ENCODE measurements around the gene PRSS50. TPM values are rescaled to one million over a fixed set of nuclear protein-coding genes. Genes with fewer than 3 reads are reported as not detected.

PRSS50 gene
- total RNA-seq, 5 donors from 2014 or later (not counting 1 experiment from before 2014, with no cell fraction given): not detected

- H3K9me3 Mint-ChIP-seq: no peaks in the 10 kb centered on the region
- Histone ChIP-seq H3K36me3 (ENCODE audit: control insufficient read depth in 2 of 2, extremely low read depth in 1 of 2, insufficient read depth in 1 of 2, low read length in 1 of 2) (peaks cover 0 to 8% of the 10 kb centered on the region in 2 donors), H3K27me3 (replicated peaks in 1 of 2; ENCODE audit: control insufficient read depth in 2 of 2, extremely low read depth in 1 of 2, insufficient read depth in 2 of 2, low read length in 1 of 2) (peaks cover 0 to 12% of the 10 kb centered on the region in 2 experiments), H3K9me3 (no peaks in the 10 kb centered on the region), H3K4me3 (ENCODE audit: control insufficient read depth in 1 of 2, extremely low read depth in 1 of 2, low read length in 1 of 2) (no peak overlapping the region), H3K4me1 (ENCODE audit: control insufficient read depth in 1 of 2, extremely low read depth in 1 of 2, insufficient read depth in 2 of 2, low read length in 2 of 2) (peaks cover 0 to under 1% of the 10 kb centered on the region in 2 experiments), H3K27ac (ENCODE audit: low read length) (no peak overlapping the region)
- peaks cover 4% of the 10 kb centered on the region for H3K36me3 Mint-ChIP-seq
- no peak overlapping the region for H3K4me3 Mint-ChIP-seq
- ATAC-seq (replicated peaks in 1 of 4): no peak
- DNase-seq: no peak
- 83% methylated on average over 6 of the region's 7 CpGs for WGBS (ENCODE audit: insufficient coverage)
- no peaks in the 10 kb centered on the region for H3K4me1 Mint-ChIP-seq
- no peak overlapping the region for H3K27ac Mint-ChIP-seq
- CTCF ChIA-PET: interaction anchor here in 1 of 2 donors (1.6 kb wide), 1 partner anchor 185 kb away, joined by 3 read pairs; no protein-coding TSS in a partner anchor
- POLR2A ChIA-PET: no interaction called here
- H3K27me3 Mint-ChIP-seq: no peaks in the 10 kb centered on the region
These were observed 7.4 kb downstream of the PRSS50 start for GRCh38 chr3:46710229-46710628.

- H3K36me3 Mint-ChIP-seq: peaks cover 4% of the 10 kb centered on the region
- no peak overlapping the region for H3K27ac ChIP-seq (ENCODE audit: low read length)
- H3K27me3 ChIP-seq (replicated peaks in 1 of 2; ENCODE audit: control insufficient read depth in 2 of 2, extremely low read depth in 1 of 2, insufficient read depth in 2 of 2, low read length in 1 of 2): peaks cover 0 to 17% of the 10 kb centered on the region in 2 experiments
- peaks cover 0 to 2% (median 0%) of the 10 kb centered on the region in 3 donors for H3K4me1 Mint-ChIP-seq
- no peak overlapping the region for H3K27ac Mint-ChIP-seq
- no peak overlapping the region for H3K4me3 Mint-ChIP-seq
- H3K9me3 Mint-ChIP-seq: no peaks in the 10 kb centered on the region
- CTCF ChIA-PET: interaction anchor here (1.0 to 1.6 kb wide), 2 partner anchors 185 kb away, joined by 3 read pairs; no protein-coding TSS in a partner anchor
- H3K4me1 ChIP-seq (ENCODE audit: control insufficient read depth in 1 of 2, extremely low read depth in 1 of 2, insufficient read depth in 2 of 2, low read length in 2 of 2): peaks cover 0 to 6% of the 10 kb centered on the region in 2 experiments
- no peaks in the 10 kb centered on the region for H3K9me3 ChIP-seq
- peaks cover 0 to 8% of the 10 kb centered on the region in 2 donors for H3K36me3 ChIP-seq (ENCODE audit: control insufficient read depth in 2 of 2, extremely low read depth in 1 of 2, insufficient read depth in 1 of 2, low read length in 1 of 2)
- ATAC-seq (replicated peaks in 1 of 4) (no peak), DNase-seq (no peak)
- H3K27me3 Mint-ChIP-seq: no peaks in the 10 kb centered on the region
- 76% methylated on average over 4 of the region's 6 CpGs for WGBS (ENCODE audit: insufficient coverage)
- POLR2A ChIA-PET: no interaction called here
- H3K4me3 ChIP-seq (ENCODE audit: control insufficient read depth in 1 of 2, extremely low read depth in 1 of 2, low read length in 1 of 2): no peak overlapping the region
These were observed 7.9 kb downstream of the PRSS50 start for GRCh38 chr3:46709721-46710120.

- Mint-ChIP-seq H3K36me3 (peaks cover 4% of the 10 kb centered on the region), H3K27me3 (no peaks in the 10 kb centered on the region), H3K4me3 (no peak overlapping the region), H3K9me3 (no peaks in the 10 kb centered on the region), H3K27ac (no peak overlapping the region), H3K4me1 (peaks cover 0 to 2% (median 0%) of the 10 kb centered on the region in 3 donors)
- POLR2A ChIA-PET: no interaction called here
- Histone ChIP-seq H3K9me3 (no peaks in the 10 kb centered on the region), H3K4me1 (ENCODE audit: control insufficient read depth in 1 of 2, extremely low read depth in 1 of 2, insufficient read depth in 2 of 2, low read length in 2 of 2) (peaks cover 0 to 7% of the 10 kb centered on the region in 2 experiments), H3K36me3 (ENCODE audit: control insufficient read depth in 2 of 2, extremely low read depth in 1 of 2, insufficient read depth in 1 of 2, low read length in 1 of 2) (peaks cover 0 to 8% of the 10 kb centered on the region in 2 donors), H3K27me3 (replicated peaks in 1 of 2; ENCODE audit: control insufficient read depth in 2 of 2, extremely low read depth in 1 of 2, insufficient read depth in 2 of 2, low read length in 1 of 2) (peaks cover 0 to 19% of the 10 kb centered on the region in 2 experiments), H3K27ac (ENCODE audit: low read length) (no peak overlapping the region), H3K4me3 (ENCODE audit: control insufficient read depth in 1 of 2, extremely low read depth in 1 of 2, low read length in 1 of 2) (no peak overlapping the region)
- CTCF ChIA-PET: interaction anchor here (1.0 to 1.6 kb wide), 2 partner anchors 186 kb away, joined by 3 read pairs; no protein-coding TSS in a partner anchor
- no peak for ATAC-seq (replicated peaks in 1 of 4)
- 95% methylated on average over 6 of the region's 7 CpGs for WGBS (ENCODE audit: insufficient coverage)
- DNase-seq: peak in 1 of 35 experiments; percentile 7
These were observed 8.5 kb downstream of the PRSS50 start for GRCh38 chr3:46709157-46709654.

- peaks cover 4% of the 10 kb centered on the region for H3K36me3 Mint-ChIP-seq
- Histone ChIP-seq H3K27me3 (replicated peaks in 1 of 2; ENCODE audit: control insufficient read depth in 2 of 2, extremely low read depth in 1 of 2, insufficient read depth in 2 of 2, low read length in 1 of 2) (peaks cover 0 to 22% of the 10 kb centered on the region in 2 experiments), H3K4me3 (ENCODE audit: control insufficient read depth in 1 of 2, extremely low read depth in 1 of 2, low read length in 1 of 2) (no peak overlapping the region), H3K36me3 (ENCODE audit: control insufficient read depth in 2 of 2, extremely low read depth in 1 of 2, insufficient read depth in 1 of 2, low read length in 1 of 2) (peaks cover 0 to 8% of the 10 kb centered on the region in 2 donors), H3K4me1 (ENCODE audit: control insufficient read depth in 1 of 2, extremely low read depth in 1 of 2, insufficient read depth in 2 of 2, low read length in 2 of 2) (peaks cover 0 to 7% of the 10 kb centered on the region in 2 experiments), H3K27ac (ENCODE audit: low read length) (no peak overlapping the region), H3K9me3 (no peaks in the 10 kb centered on the region)
- no peak overlapping the region for H3K4me3 Mint-ChIP-seq
- H3K9me3 Mint-ChIP-seq: no peaks in the 10 kb centered on the region
- no peaks in the 10 kb centered on the region for H3K27me3 Mint-ChIP-seq
- 86% methylated on average over 9 of the region's 11 CpGs for WGBS (ENCODE audit: insufficient coverage)
- no peak overlapping the region for H3K27ac Mint-ChIP-seq
- DNase-seq (peak in 2 of 35 experiments; percentile 0 to 7), ATAC-seq (replicated peaks in 1 of 4) (no peak)
- CTCF ChIA-PET: interaction anchor here (1.0 to 1.6 kb wide), 2 partner anchors 186 kb away, joined by 3 read pairs; no protein-coding TSS in a partner anchor
- H3K4me1 Mint-ChIP-seq: peaks cover 0 to 2% (median 0%) of the 10 kb centered on the region in 3 donors
- POLR2A ChIA-PET: no interaction called here
These were observed 9.1 kb downstream of the PRSS50 start for GRCh38 chr3:46708401-46709156.

- H3K36me3 ChIP-seq (ENCODE audit: control insufficient read depth in 2 of 2, extremely low read depth in 1 of 2, insufficient read depth in 1 of 2, low read length in 1 of 2): peaks cover 0 to 8% of the 10 kb centered on the region in 2 donors
- DNase-seq (peak in 1 of 35 experiments; percentile 2), ATAC-seq (replicated peaks in 1 of 4) (no peak)
- H3K27ac ChIP-seq (ENCODE audit: low read length): no peak overlapping the region
- H3K27me3 ChIP-seq (replicated peaks in 1 of 2; ENCODE audit: control insufficient read depth in 2 of 2, extremely low read depth in 1 of 2, insufficient read depth in 2 of 2, low read length in 1 of 2): peaks cover 0 to 27% of the 10 kb centered on the region in 2 experiments
- Mint-ChIP-seq H3K36me3 (peaks cover 4% of the 10 kb centered on the region), H3K27ac (no peak overlapping the region), H3K9me3 (no peaks in the 10 kb centered on the region), H3K4me3 (no peak overlapping the region), H3K27me3 (no peaks in the 10 kb centered on the region), H3K4me1 (peaks cover 0 to 2% (median 0%) of the 10 kb centered on the region in 3 donors)
- 74% methylated on average over 7 of the region's 7 CpGs for WGBS (ENCODE audit: insufficient coverage)
- POLR2A ChIA-PET: no interaction called here
- peaks cover 0 to 7% of the 10 kb centered on the region in 2 experiments for H3K4me1 ChIP-seq (ENCODE audit: control insufficient read depth in 1 of 2, extremely low read depth in 1 of 2, insufficient read depth in 2 of 2, low read length in 2 of 2)
- no peaks in the 10 kb centered on the region for H3K9me3 ChIP-seq
- no peak overlapping the region for H3K4me3 ChIP-seq (ENCODE audit: control insufficient read depth in 1 of 2, extremely low read depth in 1 of 2, low read length in 1 of 2)
- CTCF ChIA-PET: interaction anchor here in 1 of 2 donors (1.0 kb wide), 1 partner anchor 187 kb away, joined by 3 read pairs; no protein-coding TSS in a partner anchor
These were observed 10.1 kb downstream of the PRSS50 start for GRCh38 chr3:46707601-46708011.

- H3K4me1 ChIP-seq (ENCODE audit: control insufficient read depth in 1 of 2, extremely low read depth in 1 of 2, insufficient read depth in 2 of 2, low read length in 2 of 2): peaks cover 0 to 13% of the 10 kb centered on the region in 2 experiments
- POLR2A ChIA-PET: no interaction called here
- H3K9me3 Mint-ChIP-seq: no peaks in the 10 kb centered on the region
- peaks cover 4% of the 10 kb centered on the region for H3K36me3 Mint-ChIP-seq
- no peaks in the 10 kb centered on the region for H3K9me3 ChIP-seq
- CTCF ChIA-PET: no interaction called here
- DNase-seq (peak in 2 of 35 experiments; percentile 1 to 7), ATAC-seq (replicated peaks in 1 of 4) (no peak)
- no peak overlapping the region for H3K4me3 ChIP-seq (ENCODE audit: control insufficient read depth in 1 of 2, extremely low read depth in 1 of 2, low read length in 1 of 2)
- H3K27me3 Mint-ChIP-seq: peaks cover 0 to 3% of the 10 kb centered on the region in 2 donors
- H3K36me3 ChIP-seq (ENCODE audit: control insufficient read depth in 2 of 2, extremely low read depth in 1 of 2, insufficient read depth in 1 of 2, low read length in 1 of 2): peaks cover 0 to 8% of the 10 kb centered on the region in 2 donors
- H3K27ac ChIP-seq (ENCODE audit: low read length): no peak overlapping the region
- no peak overlapping the region for H3K4me3 Mint-ChIP-seq
- H3K27me3 ChIP-seq (replicated peaks in 1 of 2; ENCODE audit: control insufficient read depth in 2 of 2, extremely low read depth in 1 of 2, insufficient read depth in 2 of 2, low read length in 1 of 2): peaks cover 0 to 33% of the 10 kb centered on the region in 2 experiments
- H3K27ac Mint-ChIP-seq: no peak overlapping the region
- 75% methylated on average over 12 of the region's 13 CpGs for WGBS (ENCODE audit: insufficient coverage)
- peaks cover 4 to 7% (median 6%) of the 10 kb centered on the region in 3 donors for H3K4me1 Mint-ChIP-seq
These were observed 10.7 kb downstream of the PRSS50 start for GRCh38 chr3:46706771-46707582.
